A549 treated with ZK216348 at 1 μM for 4 hours (cell line): ENCODE measurements around the gene ITPRID1. TPM values are rescaled to one million over a fixed set of nuclear protein-coding genes. Genes with fewer than 3 reads are reported as not detected.

Experiments used
- total RNA-seq: library from RNA; stranded (reverse); fragments of 200-300 nt; extraction: Qiagen RNA extraction; gene quantifications from 5 replicates; pipeline ENCODE4 v1.2.3, GENCODE V29; 2022; ENCODE audit warnings: low read depth

Gene ITPRID1
- not detected in 5 replicates for total RNA-seq

DNA sequence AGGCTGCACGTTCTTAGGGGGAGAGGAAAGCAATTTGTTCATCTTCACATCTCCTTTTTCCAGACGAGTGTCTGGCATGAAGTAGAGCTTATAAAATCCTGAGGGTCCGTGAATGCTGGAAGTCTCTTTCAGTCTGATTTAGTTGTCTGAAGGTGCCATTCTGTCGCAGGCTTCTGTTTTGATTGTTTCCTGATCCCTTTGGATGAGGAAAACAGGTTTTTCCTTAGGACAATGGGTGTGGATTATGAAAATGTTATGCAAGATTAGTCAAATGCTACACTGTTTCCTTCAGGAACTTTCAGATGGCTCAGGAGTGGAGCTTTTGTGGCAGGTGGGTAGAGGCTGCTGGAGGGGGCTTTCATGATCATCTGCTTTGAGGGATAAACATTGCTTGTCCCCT lies at the start of gene ITPRID1:
Gene ITPRID1, plus strand, starts transcription at position 301 of the 400 bp plus-strand sequence. CDS start 38,935 bp downstream, outside the sequence.

DNA sequence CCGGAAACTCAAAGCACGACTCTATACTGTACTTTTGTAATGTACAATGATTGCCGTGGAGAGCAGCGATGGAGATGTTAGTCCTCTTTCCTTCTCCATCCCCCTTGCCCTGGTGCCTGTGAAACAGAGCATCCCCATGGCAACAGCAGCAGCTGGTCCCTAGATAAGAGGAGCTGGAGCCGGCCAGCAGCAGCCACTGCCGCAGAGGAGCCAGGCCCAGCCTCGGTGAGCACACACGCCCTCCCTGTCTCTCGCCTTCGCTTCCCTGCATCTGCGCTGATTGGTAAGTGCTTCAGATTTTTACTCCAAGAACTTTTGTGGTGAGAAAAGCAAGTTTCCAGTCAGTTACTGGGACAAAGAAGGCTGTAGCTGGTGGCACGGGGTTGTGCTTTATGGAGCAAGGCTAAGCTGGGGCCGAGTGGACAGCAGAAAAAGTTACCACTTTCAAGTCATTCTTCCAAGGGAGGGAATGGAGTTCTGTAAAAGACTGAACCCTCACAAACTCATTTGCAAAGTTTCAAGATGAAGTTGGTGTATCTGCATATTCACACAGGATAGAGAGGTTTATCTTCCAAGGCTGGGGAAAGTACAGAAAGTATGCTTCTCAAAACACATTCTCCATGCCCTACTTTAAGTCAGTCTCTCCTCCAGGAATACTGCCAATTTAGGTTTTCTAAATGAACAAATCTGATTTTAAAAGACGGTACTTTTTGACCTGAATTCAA lies 173.3 kb downstream of the ITPRID1 start, which contains the start of gene PPP1R17:
Gene PPP1R17, plus strand, starts transcription at position 192 of the 725 bp plus-strand sequence. CDS start 5,227 bp downstream, outside the sequence.

Other genes starting within 250 kb of the ITPRID1 start
- not detected in 5 replicates for gene NEUROD6, start 173.4 kb upstream of the ITPRID1 start, total RNA-seq
- not detected in 5 replicates for gene PPP1R17, start 173.1 kb downstream of the ITPRID1 start, total RNA-seq